Measurements from ENCODE around the gene GPR137. TPM values are rescaled to one million over a fixed set of nuclear protein-coding genes. Genes with fewer than 3 reads are reported as not detected.
A peak's percentile ranks its signal among the peaks of the same experiment; 100 is the strongest.

GPR137 gene
- total and polyA plus RNA-seq, 12 donors: 15.6 to 69.8 (median 41.2) TPM

- intact Hi-C loops (cut with DNase I): no loop called here
- H3K27me3 ChIP-seq: peaks cover 13% of the 10 kb centered on the region
- no peaks in the 10 kb centered on the region for H3K9me3 ChIP-seq (replicated peaks in 1 of 3)
- H3K4me3 ChIP-seq: peak overlapping the region in 1 of 4 donors; percentile 41
- H3K4me1 ChIP-seq (replicated peaks in 1 of 2): peaks cover 28 to 45% of the 10 kb centered on the region in 2 donors
- TF ChIP-seq POLR2A (IDR thresholded peaks at IDR 0.05): no peak
- no peak for TF ChIP-seq CTCF (IDR thresholded peaks at IDR 0.05)
- WGBS, 4 donors: 39 to 65% (median 56%) methylated on average over 4 to 5 of the region's 5 CpGs
- peak overlapping the region in 4 of 5 donors; percentile 88 to 95 (median 91) for H3K27ac ChIP-seq
- peak in 1 of 7 donors; percentile 57 for DNase-seq
- H3K36me3 ChIP-seq (replicated peaks in 1 of 2): no peaks in the 10 kb centered on the region
Observed at GRCh38 chr11:64304032-64304315, 18.3 kb downstream of the GPR137 start.

GRCh38 chr11:64304316-64305072 is 18.8 kb downstream of the GPR137 start:
- Histone ChIP-seq H3K4me1 (replicated peaks in 1 of 2) (peaks cover 23 to 40% of the 10 kb centered on the region in 2 donors), H3K27me3 (peaks cover 8% of the 10 kb centered on the region), H3K27ac (peak overlapping the region; percentile 88 to 95 (median 90)), H3K4me3 (peak overlapping the region in 3 of 4 donors; percentile 41 to 91 (median 48)), H3K36me3 (replicated peaks in 1 of 2) (no peaks in the 10 kb centered on the region), H3K9me3 (replicated peaks in 1 of 3) (no peaks in the 10 kb centered on the region)
- WGBS, 4 donors: 0 to 1% (median 1%) methylated on average over 18 to 46 of the region's 46 CpGs
- DNase-seq: peak; percentile 89 to 97 (median 95)
- peak; percentile 79 to 94 (median 88) for TF ChIP-seq CTCF (IDR thresholded peaks at IDR 0.05)
- TF ChIP-seq POLR2A (IDR thresholded peaks at IDR 0.05): peak in 1 of 2 donors; percentile 57
- intact Hi-C loops (cut with DNase I): no loop called here

GRCh38 chr11:64305075-64305690 is 19.5 kb downstream of the GPR137 start, which contains the start of gene ESRRA:
TSS of gene ESRRA (plus strand) at chr11:64305524. CDS start at chr11:64307180, 1,656 bp downstream.
- Histone ChIP-seq H3K36me3 (replicated peaks in 1 of 2) (no peaks in the 10 kb centered on the region), H3K4me3 (peak within 1 kb of the TSS; percentile 41 to 91 (median 62)), H3K27ac (peak within 1 kb of the TSS; percentile 88 to 96 (median 90)), H3K9me3 (replicated peaks in 1 of 3) (no peaks in the 10 kb centered on the region), H3K27me3 (peaks cover 1% of the 10 kb centered on the region), H3K4me1 (replicated peaks in 1 of 2) (peaks cover 16 to 33% of the 10 kb centered on the region in 2 donors)
- 0 to 1% (median 0%) methylated on average over 11 to 79 of the region's 81 CpGs for WGBS, 4 donors
- TF ChIP-seq CTCF (IDR thresholded peaks at IDR 0.05): no peak
- peak; percentile 56 to 77 for TF ChIP-seq POLR2A (IDR thresholded peaks at IDR 0.05)
- intact Hi-C loops (cut with DNase I): no loop called here
- peak; percentile 99 to 100 (median 100) for DNase-seq

Measured in adrenal gland (tissue), 12 donors.